BJ (cell line): ENCODE measurements around the gene ZFP92. TPM values are rescaled to one million over a fixed set of nuclear protein-coding genes. Genes with fewer than 3 reads are reported as not detected.
"Not testable (repeated sequence)": the region's sequence is repeated elsewhere in the genome, so short reads cannot be mapped to it uniquely, and the experiment has no call there.

ENCODE experiments used
- CTCF ChIA-PET: fragments of 350-600 bp; formaldehyde crosslinking; extraction: SDS; loops from one replicate; lab custom pipeline; 2021; ENCODE audit warnings: antibody characterized with exemption, inconsistent platforms; lab: Yijun Ruan, JAX
- POLR2A ChIA-PET: fragments of 300-600 bp; sonication (Branson Sonifier 250); formaldehyde crosslinking; extraction: SDS; loops from one replicate; lab custom pipeline; 2021; ENCODE audit warnings: antibody characterized with exemption; lab: Charles Lee
- DNase-seq: peaks from one replicate; pipeline ENCODE4 v3.0.0-alpha.2; 2011; ENCODE audit warnings: low read depth
- H3K27me3 ChIP-seq: 2 replicates; pipeline ENCODE4 v1.6.0; 2011; ENCODE audit warnings: low read length; ENCODE audit not compliant: control insufficient read depth, insufficient read depth
- H3K36me3 ChIP-seq: 2 replicates; pipeline ENCODE4 v1.5.1; 2011; ENCODE audit warnings: low read length; ENCODE audit not compliant: control insufficient read depth, insufficient read depth
- H3K4me3 ChIP-seq: 2 replicates; pipeline ENCODE4 v1.5.1; 2011; ENCODE audit warnings: low read depth, mild to moderate bottlenecking, control low read depth, low read length
- CTCF ChIP-seq: IDR thresholded peaks from 2 replicates; pipeline ENCODE4 v1.5.1; 2011; ENCODE audit warnings: low read depth, mild to moderate bottlenecking, control low read depth, inconsistent platforms, low read length, moderate library complexity; ENCODE audit not compliant: insufficient read depth
- polyA plus RNA-seq: library from polyadenylated mRNA; depleted of rRNA; stranded (reverse); fragments of >200 nt; gene quantifications from 2 replicates; pipeline ENCODE4 v1.2.3, GENCODE V29; 2011

ZFP92 gene
- polyA plus RNA-seq, 1 experiment: 0.36 TPM

GRCh38 chrX:153380691-153381090, 30.6 kb upstream of the ZFP92 start:
- no peak for TF ChIP-seq CTCF
- Histone ChIP-seq H3K36me3 (no peaks in the 10 kb centered on the region), H3K4me3 (no peak overlapping the region), H3K27me3 (no peaks in the 10 kb centered on the region)
- CTCF ChIA-PET: no interaction called here
- no peak for DNase-seq
- POLR2A ChIA-PET: no interaction called here

- ChIA-PET CTCF (interaction anchor here (1.0 kb wide), 1 partner anchor 440 kb away, joined by 3 read pairs; no protein-coding TSS in a partner anchor), POLR2A (no interaction called here)
- no peaks in the 10 kb centered on the region for H3K36me3 ChIP-seq
- no peak overlapping the region for H3K4me3 ChIP-seq
- peak; percentile 20; the same call in 1 of the 2 replicates for TF ChIP-seq CTCF
- H3K27me3 ChIP-seq: no peaks in the 10 kb centered on the region
- DNase-seq: peak; percentile 65
Observed at GRCh38 chrX:153381684-153382532, 29.4 kb upstream of the ZFP92 start.

GRCh38 chrX:153382563-153383482, 28.4 kb upstream of the ZFP92 start:
- CTCF ChIA-PET: interaction anchor here (1.0 kb wide), 1 partner anchor 441 kb away, joined by 3 read pairs; no protein-coding TSS in a partner anchor
- Histone ChIP-seq H3K4me3 (no peak overlapping the region), H3K36me3 (no peaks in the 10 kb centered on the region), H3K27me3 (no peaks in the 10 kb centered on the region)
- no peak for DNase-seq
- POLR2A ChIA-PET: no interaction called here
- no peak for TF ChIP-seq CTCF

GRCh38 chrX:153384390-153384789, 26.9 kb upstream of the ZFP92 start:
- DNase-seq: no peak
- Histone ChIP-seq H3K4me3 (no peak overlapping the region), H3K27me3 (no peaks in the 10 kb centered on the region), H3K36me3 (no peaks in the 10 kb centered on the region)
- POLR2A ChIA-PET: no interaction called here
- TF ChIP-seq CTCF: no peak
- CTCF ChIA-PET: no interaction called here

- DNase-seq, H3K4me3 ChIP-seq, CTCF ChIA-PET, H3K27me3 ChIP-seq, POLR2A ChIA-PET, H3K36me3 ChIP-seq: not testable (repeated sequence)
Observed at GRCh38 chrX:153384973-153385372, 26.3 kb upstream of the ZFP92 start.
